HG02870 (cell line): ENCODE data around the gene NSFL1C.

Experiments used
- ATAC-seq: cut with Tn5 transposase; IDR thresholded peaks from one replicate; pipeline ENCODE4 v1.9.1; 2021; ENCODE audit warnings: mild to moderate bottlenecking, moderate library complexity; ENCODE audit not compliant: unreplicated experiment

NSFL1C gene

DNA sequence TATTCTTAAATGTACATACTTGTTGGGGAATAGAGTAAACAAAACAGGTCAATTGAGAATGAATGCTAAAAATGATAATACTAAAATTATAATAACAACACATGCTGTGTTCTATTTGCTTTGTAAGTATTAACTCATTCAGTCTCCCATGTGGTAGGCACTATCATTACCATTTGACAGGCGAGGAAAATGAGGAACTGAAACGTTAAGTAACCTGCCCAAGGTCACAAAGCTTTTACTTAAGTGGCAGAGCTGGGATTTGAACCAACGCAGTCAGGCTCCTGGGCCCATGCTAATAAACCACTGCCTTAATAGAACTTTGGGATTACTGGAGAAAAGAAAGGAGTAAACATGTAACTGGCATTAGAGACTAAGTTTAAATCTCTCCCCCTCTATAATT, 3.8 kb downstream of the NSFL1C start:
- no peak for ATAC-seq

DNA sequence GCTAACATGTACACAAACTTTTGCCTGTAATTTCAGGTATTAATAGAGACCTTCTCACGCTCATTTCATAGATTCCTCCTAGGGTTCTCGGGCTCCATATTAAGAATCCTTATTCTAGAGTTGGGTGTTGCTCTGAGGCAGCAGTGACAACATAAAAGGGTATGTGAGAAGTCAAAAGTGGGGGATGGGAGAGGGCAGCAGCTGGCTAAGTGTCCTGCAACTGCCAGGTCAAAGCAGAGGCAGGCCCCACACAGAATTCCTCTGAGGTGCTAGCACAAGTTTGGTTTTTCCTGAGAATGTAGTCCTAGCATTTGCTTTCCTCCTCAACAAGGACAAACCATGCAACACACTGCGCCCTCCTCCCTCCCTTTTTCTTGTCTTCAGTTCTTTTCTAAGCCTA, 4.6 kb downstream of the NSFL1C start:
- no peak for ATAC-seq

DNA sequence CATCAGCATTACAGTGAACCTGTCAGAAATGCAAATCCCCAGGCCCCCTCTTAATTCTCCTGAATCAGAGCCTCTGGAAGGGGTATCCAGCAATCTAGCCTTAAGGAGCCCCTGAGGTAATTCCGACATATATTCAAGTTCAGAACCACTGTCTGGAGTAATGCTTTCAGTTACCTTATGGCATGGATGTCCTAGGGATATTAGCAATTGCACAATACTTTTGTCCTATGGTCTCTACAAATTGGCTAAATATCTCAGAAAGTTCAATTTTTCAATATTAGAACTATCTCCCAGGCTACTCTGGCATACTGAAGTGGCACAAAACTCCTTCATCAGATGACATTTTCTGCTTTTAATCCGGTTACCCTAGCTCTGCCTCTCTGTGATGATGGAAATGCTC, 6.4 kb downstream of the NSFL1C start:
- no peak for ATAC-seq

DNA sequence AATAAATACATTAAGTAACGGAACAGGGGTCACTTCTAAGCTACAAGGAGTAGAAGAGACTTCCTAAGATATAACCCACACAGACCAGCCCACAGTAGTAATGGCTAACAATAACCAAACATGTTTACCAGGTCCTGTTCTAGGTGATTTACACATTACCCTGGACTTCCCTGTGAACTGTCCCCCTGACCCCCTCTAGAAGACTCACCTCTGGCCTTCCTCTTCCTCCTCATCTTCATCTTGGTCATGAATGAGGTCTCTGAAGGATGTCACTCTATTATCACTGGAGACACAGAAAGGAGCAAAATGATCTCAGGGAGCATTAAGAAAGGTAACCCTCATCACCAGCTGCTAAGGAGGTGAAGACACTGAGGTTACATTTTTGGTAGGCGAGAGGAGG, 8.7 kb downstream of the NSFL1C start:
- no peak for ATAC-seq

DNA sequence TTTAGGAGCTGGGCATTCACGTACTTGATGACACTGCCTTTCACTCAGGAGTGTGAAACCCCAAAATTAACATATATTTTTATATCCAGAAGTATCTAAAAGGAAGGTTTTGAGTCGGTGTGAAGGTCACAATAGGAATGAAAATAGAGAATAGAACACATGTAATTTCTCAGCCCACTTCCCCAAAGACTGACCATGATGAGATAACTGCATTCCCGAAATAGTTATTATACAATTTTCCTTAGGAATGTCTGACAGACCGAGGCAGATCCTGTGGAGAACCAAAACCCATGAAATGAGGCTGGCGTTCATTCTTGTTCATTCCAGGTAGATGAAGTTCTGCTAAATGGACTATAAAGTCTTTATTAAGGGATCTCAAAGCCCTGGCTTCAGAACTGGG, 10.3 kb downstream of the NSFL1C start:
- no peak for ATAC-seq

DNA sequence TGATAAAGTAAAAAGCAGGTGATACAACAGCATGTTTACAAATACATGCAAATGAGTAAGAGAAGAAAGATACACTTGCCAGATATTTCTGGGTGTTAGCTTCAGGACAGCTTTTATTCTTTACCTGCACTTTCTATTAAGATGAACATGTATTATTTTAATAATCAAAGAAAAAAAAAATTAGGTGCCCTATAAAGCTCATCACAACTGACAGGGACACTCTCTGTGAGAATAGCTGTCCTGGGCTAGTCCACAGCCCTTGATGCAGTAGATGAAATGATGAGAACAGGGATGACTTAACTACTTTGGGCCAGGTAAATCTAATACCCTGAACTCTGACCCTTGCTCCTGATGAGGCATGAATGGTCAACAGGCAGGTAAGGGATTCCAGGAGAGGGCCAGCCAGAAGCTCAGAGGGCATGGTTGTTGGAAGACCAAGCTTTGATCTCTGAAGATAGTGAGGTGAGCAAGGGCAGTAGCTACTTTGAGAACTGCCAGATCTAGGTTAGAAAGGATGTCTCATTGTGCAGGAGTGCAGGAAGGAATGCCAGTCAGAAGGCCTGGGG, 15.6 kb downstream of the NSFL1C start:
- no peak for ATAC-seq

DNA sequence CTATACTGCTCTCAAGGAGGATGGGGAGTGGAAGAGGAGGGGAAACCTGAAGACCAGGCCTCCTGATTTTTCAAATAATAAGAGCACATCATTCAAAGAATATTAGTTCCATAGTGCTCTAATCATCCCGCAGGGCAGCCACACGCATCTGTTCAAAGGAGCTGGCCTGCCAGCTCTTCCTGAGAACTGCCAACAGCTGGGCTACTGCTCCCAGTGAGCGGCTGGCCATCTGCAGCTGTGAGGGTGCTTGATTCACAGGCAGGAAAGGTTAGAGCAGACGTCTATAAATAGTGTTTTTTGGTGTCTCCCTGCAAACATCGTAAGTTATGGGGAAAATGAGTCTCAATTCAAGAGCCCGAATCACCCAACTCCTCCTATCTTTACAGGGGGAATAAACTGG, 17.3 kb downstream of the NSFL1C start:
- ATAC-seq: no peak

DNA sequence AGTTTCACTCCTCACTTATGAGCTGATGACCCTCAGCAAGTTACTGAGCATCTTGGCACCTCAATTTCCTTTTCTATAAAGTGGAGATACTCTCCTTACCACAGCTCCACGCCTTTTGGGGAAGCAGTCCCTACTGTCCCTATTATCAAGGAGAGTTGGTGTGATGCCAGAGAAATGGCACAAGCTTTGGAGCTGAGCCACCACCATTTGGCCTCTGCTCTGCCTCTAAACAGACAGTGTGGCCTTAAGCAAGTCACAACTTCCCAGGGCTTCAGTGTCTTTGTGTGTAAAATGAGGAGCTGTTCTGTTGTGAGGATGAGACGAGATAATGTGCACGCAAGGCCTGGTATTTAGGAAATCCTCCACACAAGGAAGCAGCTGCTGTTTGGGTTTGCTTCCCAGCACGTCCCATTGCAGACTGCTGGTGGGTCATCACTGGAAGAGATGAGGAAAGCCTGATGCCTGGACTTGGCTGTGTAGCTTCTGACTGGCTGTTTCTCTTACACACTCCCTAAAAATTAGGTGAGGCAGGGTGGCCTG, 18.5 kb downstream of the NSFL1C start:
- no peak for ATAC-seq

DNA sequence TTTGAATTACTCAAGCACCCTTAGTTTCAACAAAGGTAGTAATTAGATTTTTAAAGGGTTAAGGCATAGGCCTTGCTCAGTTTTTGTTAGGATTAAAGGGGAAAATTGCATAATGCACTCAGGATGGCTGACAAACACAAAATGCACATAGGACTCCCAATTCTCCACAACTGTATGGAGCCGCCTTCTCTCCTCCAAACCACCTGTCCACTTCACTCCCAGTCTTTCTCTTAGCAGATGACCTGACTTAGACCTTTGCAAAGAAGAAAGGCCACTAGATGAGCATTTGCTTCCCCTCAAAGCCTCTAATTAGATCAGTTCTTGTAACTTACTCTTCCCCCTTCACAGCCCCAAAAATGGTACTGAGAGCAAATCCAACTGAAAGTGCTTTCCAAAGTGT, 20.1 kb downstream of the NSFL1C start:
- no peak for ATAC-seq

DNA sequence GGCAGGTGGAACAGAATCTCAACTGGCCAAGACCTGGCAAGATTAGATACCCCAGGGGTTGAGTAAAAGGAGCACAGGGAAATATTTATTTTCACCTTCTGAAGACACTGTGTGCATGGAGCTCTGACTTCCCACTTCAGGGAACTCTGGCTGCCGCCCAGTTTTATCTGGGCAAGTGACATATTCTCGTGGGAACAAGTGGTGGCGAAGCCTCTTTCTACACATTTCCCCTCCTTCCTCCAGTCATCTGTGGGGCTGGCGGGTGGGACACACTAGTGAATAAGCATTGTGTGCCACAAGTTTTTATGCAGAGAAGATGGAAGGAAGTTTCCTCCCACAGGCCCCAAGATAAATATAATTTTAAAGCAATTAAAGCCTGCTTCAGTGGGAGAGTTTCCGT, 23.6 kb downstream of the NSFL1C start:
- ATAC-seq: no peak

DNA sequence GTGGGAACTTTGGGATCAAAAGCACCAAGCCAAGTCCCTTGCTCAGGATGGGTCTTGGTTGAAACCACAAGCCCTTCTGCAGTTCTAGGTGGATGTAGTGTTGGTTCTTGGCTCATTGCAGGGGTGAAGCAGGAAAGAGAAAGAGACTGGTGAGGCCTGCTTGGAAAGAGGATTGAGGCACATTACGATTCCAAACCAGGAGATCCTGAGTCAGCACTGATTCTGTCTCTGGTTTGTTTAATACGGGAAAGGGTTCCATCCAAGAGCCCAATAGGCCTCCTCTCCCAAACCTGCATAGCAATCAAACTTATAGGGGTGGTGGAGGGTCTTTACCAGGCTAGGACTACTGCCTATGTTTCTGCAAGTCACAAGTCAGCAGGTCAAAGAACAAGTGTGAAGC, 24.3 kb downstream of the NSFL1C start:
- no peak for ATAC-seq

DNA sequence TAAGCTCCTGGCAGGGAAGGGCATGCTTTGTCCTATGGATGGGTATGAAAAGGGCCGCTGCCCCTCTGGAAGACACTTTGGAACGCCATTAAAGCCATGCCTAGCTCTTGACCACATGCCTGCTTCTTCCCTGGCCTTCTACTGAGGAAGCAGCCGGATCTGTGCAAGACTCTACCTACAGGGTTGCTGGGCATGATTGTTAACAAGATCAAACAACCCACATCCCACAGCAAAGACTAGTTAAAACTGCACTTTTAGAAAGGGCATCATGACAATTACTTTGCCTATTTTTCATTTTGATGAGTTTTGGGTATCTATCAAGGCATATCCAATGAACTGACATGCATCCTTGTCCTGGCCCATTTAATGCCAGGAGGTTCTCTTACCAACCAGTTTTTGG, 25.5 kb downstream of the NSFL1C start:
- ATAC-seq: no peak

DNA sequence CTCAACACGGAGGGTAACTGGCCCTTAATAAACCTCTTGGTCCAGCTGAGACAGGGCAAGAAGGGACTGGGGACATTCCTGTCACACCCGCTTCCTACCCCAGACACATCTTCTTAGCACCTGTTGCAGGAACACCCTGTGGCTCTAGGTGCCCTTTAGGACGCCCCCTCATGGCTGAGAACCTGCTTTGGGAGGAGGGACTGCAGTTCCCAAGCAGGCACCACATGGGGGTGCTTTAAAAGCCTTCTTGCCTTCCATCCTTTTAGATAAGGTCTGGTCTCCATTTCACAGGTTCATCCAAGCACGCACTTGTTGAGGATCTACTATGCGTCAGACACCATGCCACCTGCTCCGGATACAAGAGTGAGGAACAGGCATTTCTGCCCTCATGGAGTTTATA, 26.6 kb downstream of the NSFL1C start:
- ATAC-seq: no peak

DNA sequence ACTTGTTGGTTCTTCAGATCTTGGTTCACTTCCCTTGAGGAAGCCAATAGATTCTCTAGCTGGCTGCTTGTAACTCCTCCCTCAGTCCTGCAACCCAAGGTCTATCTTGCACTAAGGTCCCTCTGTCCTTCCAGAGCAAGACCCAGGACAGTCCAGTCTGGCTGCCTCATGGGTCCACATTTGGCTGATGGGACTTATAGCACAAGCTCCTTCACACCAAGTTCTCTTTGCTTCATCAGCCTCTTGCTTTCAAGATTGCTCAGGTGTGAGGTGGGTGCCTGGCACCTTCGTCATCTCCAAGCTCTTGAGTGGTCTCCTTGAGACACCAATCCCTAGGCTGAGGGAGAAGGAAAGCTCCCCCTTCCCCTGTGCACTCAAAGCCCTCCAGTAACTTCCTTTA, 28.3 kb downstream of the NSFL1C start:
- no peak for ATAC-seq

DNA sequence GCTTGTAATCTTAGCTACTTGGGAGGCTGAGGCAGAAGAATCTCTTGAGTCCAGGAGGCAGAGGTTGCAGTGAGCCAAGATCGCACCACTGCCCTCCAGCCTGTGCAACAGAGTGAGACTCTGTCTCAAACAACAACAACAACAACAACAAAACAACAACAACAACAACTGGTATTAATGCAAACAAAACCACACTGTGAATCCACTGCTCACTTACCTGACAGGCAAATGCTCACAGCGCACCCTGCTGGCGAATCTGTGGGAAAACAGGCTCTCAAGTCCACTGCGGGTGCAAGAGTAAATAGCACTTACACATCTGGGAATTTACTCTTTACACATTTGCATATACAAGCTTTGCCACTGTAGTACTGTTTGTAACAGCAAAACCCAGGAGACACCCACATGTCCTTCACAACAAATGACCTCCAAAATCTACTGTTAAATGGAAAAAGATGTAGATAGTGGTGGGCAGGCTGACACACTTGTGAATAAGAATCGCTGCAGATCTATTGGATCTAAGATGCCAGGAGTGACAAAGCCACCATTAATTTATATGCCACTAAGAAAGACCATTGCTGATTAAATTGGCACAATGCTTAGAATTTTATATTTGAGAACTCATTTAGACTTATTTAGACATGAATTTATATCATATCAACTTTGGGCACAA, 29.3 kb downstream of the NSFL1C start:
- no peak for ATAC-seq

DNA sequence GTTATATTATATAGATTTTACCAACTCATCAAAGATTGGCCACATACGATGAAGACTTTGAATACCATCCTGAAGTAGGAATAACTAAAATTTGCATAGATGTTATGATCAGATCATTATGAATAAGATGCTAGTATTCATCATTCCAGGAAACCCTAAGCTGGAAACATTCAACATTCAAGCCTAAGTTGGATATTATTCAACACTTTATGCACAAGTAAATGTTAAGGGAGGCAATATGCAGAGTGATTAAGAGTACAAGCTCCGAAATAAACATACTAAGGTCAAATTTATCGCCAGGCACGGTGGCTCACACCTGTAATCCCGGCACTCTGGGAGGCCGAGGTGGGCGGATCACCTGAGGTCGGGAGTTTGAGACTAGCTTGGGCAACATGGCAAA, 30.4 kb downstream of the NSFL1C start:
- no peak for ATAC-seq

DNA sequence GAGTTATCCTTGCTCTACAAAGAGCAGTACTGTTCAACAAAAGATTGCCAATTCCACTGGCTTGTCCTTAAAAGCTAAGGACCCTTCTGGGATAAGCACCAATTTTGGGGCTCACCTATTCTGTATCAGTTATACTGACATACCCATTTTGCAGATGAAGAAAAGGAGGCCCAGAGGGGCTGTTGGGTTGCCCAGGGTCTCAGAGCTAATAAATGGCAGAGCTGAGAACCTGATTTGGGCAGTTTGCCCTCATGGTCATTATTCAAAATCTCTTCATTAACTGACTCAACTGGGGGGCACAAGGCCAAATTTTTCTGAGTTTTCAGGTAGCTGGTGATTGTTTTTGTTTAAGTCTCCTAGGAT, 31.3 kb downstream of the NSFL1C start:
- no peak for ATAC-seq

DNA sequence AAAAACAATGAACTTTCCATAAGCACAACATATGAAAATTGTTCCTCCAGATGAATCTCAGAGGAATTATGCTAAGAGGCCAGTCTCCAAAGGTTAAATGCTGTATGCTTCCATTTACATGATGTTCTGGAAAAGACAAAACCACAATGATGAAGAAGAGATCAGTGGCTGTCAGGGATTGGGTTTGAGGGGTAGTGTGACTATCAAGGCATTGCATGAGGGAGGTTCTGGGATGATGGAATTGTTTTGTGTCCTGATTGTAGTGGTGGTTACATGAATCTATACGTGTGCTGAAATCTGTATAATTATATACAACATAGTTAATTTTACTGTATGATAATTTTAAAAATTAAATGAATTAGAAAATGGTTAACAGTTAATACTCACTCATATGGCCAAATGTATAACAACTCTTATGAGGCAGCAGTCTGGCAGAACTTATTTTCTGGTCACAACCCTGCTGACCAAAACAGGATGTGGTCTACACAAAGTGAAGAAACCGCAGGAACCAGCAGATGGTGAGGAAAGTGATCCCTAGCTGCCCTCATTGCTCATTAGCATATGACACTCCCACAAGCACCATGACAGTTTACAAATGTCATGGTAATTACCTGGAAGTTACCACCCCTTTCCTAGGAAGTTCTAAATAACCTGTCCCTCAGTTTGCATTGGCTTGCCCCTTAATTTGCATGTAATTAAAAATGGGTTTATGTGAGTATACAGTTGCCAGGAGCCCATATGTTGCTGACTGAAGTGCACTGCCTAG, 31.9 kb downstream of the NSFL1C start:
- peak; percentile 89 for ATAC-seq

DNA sequence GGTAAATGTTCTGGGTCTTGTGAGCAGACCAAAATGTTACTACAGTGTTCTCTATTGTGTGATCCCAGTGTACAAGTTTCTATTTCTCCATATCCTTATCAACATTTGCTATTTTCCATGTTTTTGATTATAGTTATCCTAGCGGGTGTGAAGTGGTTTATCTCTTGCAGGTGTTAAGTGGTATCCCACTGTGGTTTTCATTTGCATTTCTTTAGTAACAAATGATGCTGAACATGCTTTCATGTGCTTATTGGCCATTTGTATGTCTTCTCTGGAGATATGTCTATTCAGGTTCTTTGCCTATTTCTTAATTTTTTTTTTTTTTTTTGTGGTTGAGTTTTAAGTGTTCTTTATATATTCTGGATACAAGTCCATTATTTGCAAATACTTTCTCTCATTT, 35.5 kb downstream of the NSFL1C start:
- no peak for ATAC-seq

DNA sequence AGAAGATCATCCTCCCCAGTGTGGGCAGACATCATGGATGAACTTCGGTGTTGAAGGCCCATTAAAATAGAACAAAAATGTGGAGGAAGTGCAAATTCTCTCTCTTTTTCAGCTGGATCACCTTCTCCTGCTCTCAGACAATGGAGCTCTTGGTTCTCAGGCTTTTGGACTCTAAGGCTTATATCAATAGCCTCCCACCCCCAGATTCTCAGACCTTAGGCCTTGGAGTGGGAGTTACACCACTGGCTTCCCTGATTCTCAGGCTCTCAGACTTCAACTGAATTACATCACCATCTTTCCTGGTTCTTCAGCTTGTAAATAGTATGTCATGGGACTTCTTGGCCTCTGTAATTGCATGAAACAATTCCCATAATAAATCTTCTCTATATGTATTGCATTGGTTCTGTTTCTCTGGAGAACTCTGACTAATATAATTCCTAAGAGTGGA, 36.6 kb downstream of the NSFL1C start:
- no peak for ATAC-seq

DNA sequence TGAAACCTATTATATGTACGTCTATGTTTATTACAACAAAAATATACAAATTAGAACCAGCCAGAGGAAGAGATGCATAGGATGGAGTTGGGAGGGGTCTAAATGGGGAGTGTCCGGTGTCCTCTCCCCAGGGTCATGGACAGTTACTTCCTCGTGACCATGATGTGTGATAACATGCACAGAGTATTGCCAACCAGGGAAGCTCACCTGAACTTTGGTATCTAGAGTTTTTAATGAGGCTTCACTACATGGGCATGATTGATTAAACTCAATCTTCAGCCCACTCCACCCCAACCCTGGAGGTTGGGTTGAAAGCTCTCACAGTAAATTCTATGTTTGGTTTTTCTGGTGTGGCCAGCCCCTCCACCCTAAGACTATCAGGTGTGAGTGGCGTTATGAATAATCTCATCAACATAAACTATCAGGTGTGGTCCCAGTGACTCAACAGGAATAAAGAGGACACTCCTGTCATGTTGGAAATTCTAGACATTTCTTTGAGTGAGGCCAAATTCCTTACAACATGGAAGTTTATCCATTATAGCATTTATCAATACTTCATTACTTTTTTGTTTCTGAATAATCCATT, 37.4 kb downstream of the NSFL1C start:
- no peak for ATAC-seq
